Neural cell (in vitro differentiated cells): Measurements from ENCODE around the gene LIPA.

Source experiments
- TF ChIP-seq, protein P1 (sequence below): fragments of 450-650 bp; IDR thresholded peaks from 2 replicates; pipeline ENCODE4 v1.5.1; 2014; ENCODE audit warnings: antibody characterized with exemption, mild to moderate bottlenecking, moderate library complexity; ENCODE audit not compliant: poor library complexity, severe bottlenecking
- TF ChIP-seq, protein P2 (sequence below): IDR thresholded peaks from 2 replicates; pipeline ENCODE4 v1.6.1; 2012; ENCODE audit warnings: borderline replicate concordance

DNA sequence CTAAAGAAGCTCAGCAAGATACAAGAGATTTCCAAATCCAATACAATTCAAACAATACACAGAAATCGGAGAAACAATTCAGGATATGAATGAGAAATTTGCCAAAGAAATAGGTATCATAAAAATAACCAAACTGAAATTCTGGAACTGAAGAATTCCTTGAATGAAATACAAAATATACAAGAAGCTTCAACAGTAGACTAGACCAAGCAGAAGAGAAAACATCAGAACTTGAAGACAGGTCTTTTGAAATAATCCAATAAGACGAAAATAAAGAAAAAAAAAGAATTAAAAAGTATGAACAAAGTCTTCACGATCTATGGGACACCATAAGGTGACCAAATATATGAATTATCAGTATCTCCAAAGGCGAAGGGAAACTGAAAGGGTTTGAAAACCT lies 47.5 kb upstream of the LIPA start:
- TF ChIP-seq, protein P1, sequence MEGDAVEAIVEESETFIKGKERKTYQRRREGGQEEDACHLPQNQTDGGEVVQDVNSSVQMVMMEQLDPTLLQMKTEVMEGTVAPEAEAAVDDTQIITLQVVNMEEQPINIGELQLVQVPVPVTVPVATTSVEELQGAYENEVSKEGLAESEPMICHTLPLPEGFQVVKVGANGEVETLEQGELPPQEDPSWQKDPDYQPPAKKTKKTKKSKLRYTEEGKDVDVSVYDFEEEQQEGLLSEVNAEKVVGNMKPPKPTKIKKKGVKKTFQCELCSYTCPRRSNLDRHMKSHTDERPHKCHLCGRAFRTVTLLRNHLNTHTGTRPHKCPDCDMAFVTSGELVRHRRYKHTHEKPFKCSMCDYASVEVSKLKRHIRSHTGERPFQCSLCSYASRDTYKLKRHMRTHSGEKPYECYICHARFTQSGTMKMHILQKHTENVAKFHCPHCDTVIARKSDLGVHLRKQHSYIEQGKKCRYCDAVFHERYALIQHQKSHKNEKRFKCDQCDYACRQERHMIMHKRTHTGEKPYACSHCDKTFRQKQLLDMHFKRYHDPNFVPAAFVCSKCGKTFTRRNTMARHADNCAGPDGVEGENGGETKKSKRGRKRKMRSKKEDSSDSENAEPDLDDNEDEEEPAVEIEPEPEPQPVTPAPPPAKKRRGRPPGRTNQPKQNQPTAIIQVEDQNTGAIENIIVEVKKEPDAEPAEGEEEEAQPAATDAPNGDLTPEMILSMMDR = no peak
- TF ChIP-seq, protein P2, sequence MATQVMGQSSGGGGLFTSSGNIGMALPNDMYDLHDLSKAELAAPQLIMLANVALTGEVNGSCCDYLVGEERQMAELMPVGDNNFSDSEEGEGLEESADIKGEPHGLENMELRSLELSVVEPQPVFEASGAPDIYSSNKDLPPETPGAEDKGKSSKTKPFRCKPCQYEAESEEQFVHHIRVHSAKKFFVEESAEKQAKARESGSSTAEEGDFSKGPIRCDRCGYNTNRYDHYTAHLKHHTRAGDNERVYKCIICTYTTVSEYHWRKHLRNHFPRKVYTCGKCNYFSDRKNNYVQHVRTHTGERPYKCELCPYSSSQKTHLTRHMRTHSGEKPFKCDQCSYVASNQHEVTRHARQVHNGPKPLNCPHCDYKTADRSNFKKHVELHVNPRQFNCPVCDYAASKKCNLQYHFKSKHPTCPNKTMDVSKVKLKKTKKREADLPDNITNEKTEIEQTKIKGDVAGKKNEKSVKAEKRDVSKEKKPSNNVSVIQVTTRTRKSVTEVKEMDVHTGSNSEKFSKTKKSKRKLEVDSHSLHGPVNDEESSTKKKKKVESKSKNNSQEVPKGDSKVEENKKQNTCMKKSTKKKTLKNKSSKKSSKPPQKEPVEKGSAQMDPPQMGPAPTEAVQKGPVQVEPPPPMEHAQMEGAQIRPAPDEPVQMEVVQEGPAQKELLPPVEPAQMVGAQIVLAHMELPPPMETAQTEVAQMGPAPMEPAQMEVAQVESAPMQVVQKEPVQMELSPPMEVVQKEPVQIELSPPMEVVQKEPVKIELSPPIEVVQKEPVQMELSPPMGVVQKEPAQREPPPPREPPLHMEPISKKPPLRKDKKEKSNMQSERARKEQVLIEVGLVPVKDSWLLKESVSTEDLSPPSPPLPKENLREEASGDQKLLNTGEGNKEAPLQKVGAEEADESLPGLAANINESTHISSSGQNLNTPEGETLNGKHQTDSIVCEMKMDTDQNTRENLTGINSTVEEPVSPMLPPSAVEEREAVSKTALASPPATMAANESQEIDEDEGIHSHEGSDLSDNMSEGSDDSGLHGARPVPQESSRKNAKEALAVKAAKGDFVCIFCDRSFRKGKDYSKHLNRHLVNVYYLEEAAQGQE = no peak
